GM21576 (cell line): ENCODE data around the gene TIMM44.
"Not testable (repeated sequence)": the region's sequence is repeated elsewhere in the genome, so short reads cannot be mapped to it uniquely, and the experiment has no call there.

Experiments used
- ATAC-seq: cut with Tn5 transposase; IDR thresholded peaks from one replicate; pipeline ENCODE4 v1.9.1; 2021; ENCODE audit warnings: mild to moderate bottlenecking, moderate library complexity; ENCODE audit not compliant: unreplicated experiment

The TIMM44 gene

GRCh38 chr19:7926021-7926726 lies 17.3 kb downstream of the TIMM44 start, which contains the start of gene CTXN1:
Gene CTXN1, minus strand, starts transcription at chr19:7926135. Its CDS starts 597 bp downstream, at chr19:7925538.
- no peak for ATAC-seq

GRCh38 chr19:7925171-7925851 lies 18.2 kb downstream of the TIMM44 start:
- ATAC-seq, result no peak

- no peak for ATAC-seq
Measured at GRCh38 chr19:7924651-7925170, 18.8 kb downstream of the TIMM44 start.

GRCh38 chr19:7924241-7924640 lies 19.2 kb downstream of the TIMM44 start:
- ATAC-seq, result no peak

GRCh38 chr19:7923295-7924191 lies 19.9 kb downstream of the TIMM44 start:
- ATAC-seq, result no peak

GRCh38 chr19:7922836-7923195 lies 20.6 kb downstream of the TIMM44 start:
- ATAC-seq, result no peak

- ATAC-seq, result no peak
Measured at GRCh38 chr19:7921967-7922835, 21.3 kb downstream of the TIMM44 start.

- ATAC-seq, result no peak
Measured at GRCh38 chr19:7921302-7921966, 22.0 kb downstream of the TIMM44 start.

- ATAC-seq, result peak; percentile 29
Measured at GRCh38 chr19:7920519-7921301, 22.8 kb downstream of the TIMM44 start.

- ATAC-seq, result peak; percentile 54
Measured at GRCh38 chr19:7919610-7920518, 23.6 kb downstream of the TIMM44 start, which contains the start of gene SNAPC2. Gene SNAPC2, plus strand, starts transcription at chr19:7920338. Its CDS starts 29 bp downstream, at chr19:7920367.

- ATAC-seq, result no peak
Measured at GRCh38 chr19:7918615-7919421, 24.6 kb downstream of the TIMM44 start.

- ATAC-seq, result not testable (repeated sequence)
Measured at GRCh38 chr19:7918062-7918614, 25.3 kb downstream of the TIMM44 start.

- no peak for ATAC-seq
Measured at GRCh38 chr19:7917267-7918061, 26.0 kb downstream of the TIMM44 start.

- no peak for ATAC-seq
Measured at GRCh38 chr19:7916955-7917266, 26.6 kb downstream of the TIMM44 start.

GRCh38 chr19:7916103-7916954 lies 27.1 kb downstream of the TIMM44 start:
- no peak for ATAC-seq
